ENCODE data around the gene LINGO3.

GRCh38 chr19:2328401-2329148 lies 20.6 kb upstream of the LINGO3 start, which contains the start of the genes LSM7 and SPPL2B:
- TF ChIP-seq EZH2 (IDR thresholded peaks at IDR 0.05; ENCODE audit: insufficient read depth, poor library complexity, severe bottlenecking) (no peak), EZH2phosphoT487 (IDR thresholded peaks at IDR 0.05; ENCODE audit: insufficient read depth, low read depth) (no peak)
